ENCODE results near the gene SLC8A1.

The SLC8A1 gene

GRCh38 chr2:40421631-40422297 is 30.1 kb downstream of the SLC8A1 start:
- no peak for DNase-seq (ENCODE audit: low read depth)

- no peak for DNase-seq (ENCODE audit: low read depth)
Observed at GRCh38 chr2:40420478-40420877, 31.4 kb downstream of the SLC8A1 start.

- DNase-seq (ENCODE audit: low read depth): no peak
Observed at GRCh38 chr2:40419364-40419762, 32.5 kb downstream of the SLC8A1 start.

- no peak for DNase-seq (ENCODE audit: low read depth)
Observed at GRCh38 chr2:40418614-40419363, 33.1 kb downstream of the SLC8A1 start.

GRCh38 chr2:40416486-40416885 is 35.4 kb downstream of the SLC8A1 start:
- DNase-seq (ENCODE audit: low read depth): no peak

- no peak for DNase-seq (ENCODE audit: low read depth)
Observed at GRCh38 chr2:40415391-40415790, 36.5 kb downstream of the SLC8A1 start.

- DNase-seq (ENCODE audit: low read depth): peak; percentile 84
Observed at GRCh38 chr2:40412456-40412855, 39.4 kb downstream of the SLC8A1 start.

GRCh38 chr2:40410695-40411094 is 41.2 kb downstream of the SLC8A1 start:
- no peak for DNase-seq (ENCODE audit: low read depth)

- no peak for DNase-seq (ENCODE audit: low read depth)
Observed at GRCh38 chr2:40409734-40410133, 42.2 kb downstream of the SLC8A1 start.

GRCh38 chr2:40406485-40407289 is 45.2 kb downstream of the SLC8A1 start:
- no peak for DNase-seq (ENCODE audit: low read depth)

GRCh38 chr2:40405465-40405864 is 46.4 kb downstream of the SLC8A1 start:
- DNase-seq (ENCODE audit: low read depth): peak; percentile 24

GRCh38 chr2:40404517-40404916 is 47.4 kb downstream of the SLC8A1 start:
- no peak for DNase-seq (ENCODE audit: low read depth)

- peak; percentile 91 for DNase-seq (ENCODE audit: low read depth)
Observed at GRCh38 chr2:40403233-40403836, 48.6 kb downstream of the SLC8A1 start.

- peak; percentile 97 for DNase-seq (ENCODE audit: low read depth)
Observed at GRCh38 chr2:40401896-40402295, 50.0 kb downstream of the SLC8A1 start.

GRCh38 chr2:40400336-40400953 is 51.4 kb downstream of the SLC8A1 start:
- DNase-seq (ENCODE audit: low read depth): peak; percentile 24

GRCh38 chr2:40397765-40398164 is 54.1 kb downstream of the SLC8A1 start:
- no peak for DNase-seq (ENCODE audit: low read depth)

GRCh38 chr2:40396124-40396523 is 55.8 kb downstream of the SLC8A1 start:
- no peak for DNase-seq (ENCODE audit: low read depth)

- peak; percentile 24 for DNase-seq (ENCODE audit: low read depth)
Observed at GRCh38 chr2:40395169-40396073, 56.5 kb downstream of the SLC8A1 start.

- no peak for DNase-seq (ENCODE audit: low read depth)
Observed at GRCh38 chr2:40394597-40394996, 57.3 kb downstream of the SLC8A1 start.

GRCh38 chr2:40394031-40394430 is 57.9 kb downstream of the SLC8A1 start:
- no peak for DNase-seq (ENCODE audit: low read depth)

GRCh38 chr2:40388161-40388560 is 63.7 kb downstream of the SLC8A1 start:
- no peak for DNase-seq (ENCODE audit: low read depth)

Measured in ELR (cell line).